PC-3 (cell line): ENCODE measurements around the gene CYB561A3. TPM values are rescaled to one million over a fixed set of nuclear protein-coding genes. Genes with fewer than 3 reads are reported as not detected.

Experiments used
- ATAC-seq: fragments of 200-7000 bp; cut with Tn5 transposase; 2 replicates; pipeline ENCODE4 v1.9.1; 2020; ENCODE audit warnings: mild to moderate bottlenecking, moderate library complexity
- BruUV-seq: library from RNA; stranded (reverse); fragments of 400-500 nt; replicated peaks from 2 replicates; lab custom pipeline; 2021; lab: Mats Ljungman, UMichigan
- CTCF ChIA-PET: fragments of 300-600 bp; sonication (Branson Sonifier 250); formaldehyde crosslinking; loops from one replicate; lab custom pipeline; 2022; ENCODE audit warnings: antibody characterized with exemption; lab: Charles Lee
- POLR2A ChIA-PET: fragments of 300-600 bp; sonication (Branson Sonifier 250); formaldehyde crosslinking; loops from one replicate; lab custom pipeline; 2022; ENCODE audit warnings: antibody characterized with exemption; ENCODE audit not compliant: unreplicated experiment; lab: Charles Lee
- DNase-seq: peaks from one replicate; pipeline ENCODE4 v3.0.0-alpha.2; 2015
- H2AFZ ChIP-seq: fragments of 300-600 bp; sonication (generic); 2 replicates; pipeline ENCODE4 v1.6.0; 2016; ENCODE audit warnings: antibody characterized with exemption, low read length
- H3F3A ChIP-seq: fragments of 300-600 bp; sonication (generic); one replicate; pipeline ENCODE4 v1.6.0; 2017; ENCODE audit warnings: antibody characterized with exemption, low read length, control low read depth, mild to moderate bottlenecking; ENCODE audit not compliant: unreplicated experiment
- H3K27ac ChIP-seq: fragments of 300-600 bp; sonication (generic); 2 replicates; pipeline ENCODE4 v1.5.1; 2016; ENCODE audit warnings: mild to moderate bottlenecking, low read length
- H3K27me3 ChIP-seq: fragments of 300-600 bp; sonication (generic); 2 replicates; pipeline ENCODE4 v1.6.1; 2016; ENCODE audit warnings: low read length, mixed read lengths
- H3K36me3 ChIP-seq: fragments of 300-600 bp; sonication (generic); 2 replicates; pipeline ENCODE4 v1.6.1; 2016; ENCODE audit warnings: low read depth, mixed run types, low read length, mixed read lengths
- H3K4me1 ChIP-seq: fragments of 300-600 bp; sonication (generic); 2 replicates; pipeline ENCODE4 v1.5.1; 2016; ENCODE audit warnings: low read length; ENCODE audit not compliant: insufficient read depth
- H3K4me2 ChIP-seq: fragments of 300-600 bp; sonication (generic); 2 replicates; pipeline ENCODE4 v1.6.0; 2016; ENCODE audit warnings: low read length
- H3K4me3 ChIP-seq: fragments of 300-600 bp; sonication (generic); 2 replicates; pipeline ENCODE4 v1.5.1; 2016; ENCODE audit warnings: mild to moderate bottlenecking, low read length, mixed read lengths
- H3K79me2 ChIP-seq: fragments of 300-600 bp; sonication (generic); 2 replicates; pipeline ENCODE4 v1.6.1; 2017; ENCODE audit warnings: low read length, mixed read lengths
- H3K9ac ChIP-seq: fragments of 300-600 bp; sonication (generic); 2 replicates; pipeline ENCODE4 v1.6.0; 2016; ENCODE audit warnings: mild to moderate bottlenecking, low read length
- H3K9me2 ChIP-seq: fragments of 300-600 bp; sonication (generic); replicated peaks from 2 replicates; pipeline ENCODE4 v1.6.1; 2016; ENCODE audit warnings: mixed run types, low read length, mixed read lengths
- H3K9me3 ChIP-seq: fragments of 300-600 bp; sonication (generic); 2 replicates; pipeline ENCODE4 v1.6.1; 2016; ENCODE audit warnings: low read length, mixed read lengths
- H4K20me1 ChIP-seq: fragments of 300-600 bp; sonication (generic); 2 replicates; pipeline ENCODE4 v1.6.1; 2016; ENCODE audit warnings: low read length, mixed read lengths
- EZH2 ChIP-seq: fragments of 300-600 bp; sonication (generic); IDR thresholded peaks from one replicate; pipeline ENCODE4 v1.6.1; 2017; ENCODE audit warnings: antibody characterized with exemption, mild to moderate bottlenecking, low read length; ENCODE audit not compliant: unreplicated experiment
- EZH2phosphoT487 ChIP-seq: fragments of 300-600 bp; sonication (generic); IDR thresholded peaks from 2 replicates; pipeline ENCODE4 v1.6.1; 2018; ENCODE audit warnings: mild to moderate bottlenecking, antibody characterized with exemption, low read length, borderline replicate concordance
- intact Hi-C: fragments of 100-400 bp; cut with micrococcal nuclease; formaldehyde crosslinking; loops from 2 replicates; pipeline ENCODE4 v1.9.0; 2023
- total RNA-seq: library from RNA; depleted of rRNA; stranded (reverse); fragments of >200 nt; gene quantifications from 2 replicates; pipeline ENCODE4 v1.2.3, GENCODE V29; 2014
- TF ChIP-seq, protein P1 (sequence below): fragments of 300-600 bp; sonication (generic); conservative IDR thresholded peaks from 2 replicates; pipeline ENCODE4 v1.5.1; 2017; ENCODE audit warnings: antibody characterized with exemption, low read depth, mild to moderate bottlenecking, low read length

CYB561A3 gene
- total RNA-seq, 1 experiment from 2014 or later = 51.2 TPM

DNA sequence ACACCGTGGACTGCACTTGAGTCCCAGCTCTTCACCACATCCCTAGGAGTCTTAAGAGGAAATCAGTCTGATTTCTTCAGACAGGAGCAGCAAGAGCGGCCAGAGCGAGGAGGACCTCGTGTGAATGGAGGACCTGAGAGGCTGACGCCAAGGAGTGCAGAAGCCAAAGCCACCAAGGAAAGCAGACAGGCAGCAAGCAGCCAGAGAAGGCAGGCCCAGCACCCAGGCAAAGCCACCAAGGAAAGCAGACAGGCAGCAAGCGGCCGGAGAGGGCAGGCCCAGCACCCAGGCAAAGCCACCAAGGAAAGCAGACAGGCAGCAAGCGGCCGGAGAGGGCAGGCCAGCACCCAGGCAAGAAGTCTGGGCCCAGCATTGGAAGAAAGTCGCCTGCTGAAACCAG is 11.8 kb downstream of the CYB561A3 start:
- no peaks in the 10 kb centered on the region for H4K20me1 ChIP-seq
- no peak for TF ChIP-seq EZH2
- no peak for TF ChIP-seq EZH2phosphoT487
- TF ChIP-seq, protein P1, sequence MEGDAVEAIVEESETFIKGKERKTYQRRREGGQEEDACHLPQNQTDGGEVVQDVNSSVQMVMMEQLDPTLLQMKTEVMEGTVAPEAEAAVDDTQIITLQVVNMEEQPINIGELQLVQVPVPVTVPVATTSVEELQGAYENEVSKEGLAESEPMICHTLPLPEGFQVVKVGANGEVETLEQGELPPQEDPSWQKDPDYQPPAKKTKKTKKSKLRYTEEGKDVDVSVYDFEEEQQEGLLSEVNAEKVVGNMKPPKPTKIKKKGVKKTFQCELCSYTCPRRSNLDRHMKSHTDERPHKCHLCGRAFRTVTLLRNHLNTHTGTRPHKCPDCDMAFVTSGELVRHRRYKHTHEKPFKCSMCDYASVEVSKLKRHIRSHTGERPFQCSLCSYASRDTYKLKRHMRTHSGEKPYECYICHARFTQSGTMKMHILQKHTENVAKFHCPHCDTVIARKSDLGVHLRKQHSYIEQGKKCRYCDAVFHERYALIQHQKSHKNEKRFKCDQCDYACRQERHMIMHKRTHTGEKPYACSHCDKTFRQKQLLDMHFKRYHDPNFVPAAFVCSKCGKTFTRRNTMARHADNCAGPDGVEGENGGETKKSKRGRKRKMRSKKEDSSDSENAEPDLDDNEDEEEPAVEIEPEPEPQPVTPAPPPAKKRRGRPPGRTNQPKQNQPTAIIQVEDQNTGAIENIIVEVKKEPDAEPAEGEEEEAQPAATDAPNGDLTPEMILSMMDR = no peak
- peaks cover 14% of the 10 kb centered on the region; the same call in 1 of the 2 replicates for H3K36me3 ChIP-seq
- H3K9me3 ChIP-seq = no peaks in the 10 kb centered on the region
- H2AFZ ChIP-seq = no peak overlapping the region
- no peaks in the 10 kb centered on the region for H3K9me2 ChIP-seq
- H3K27ac ChIP-seq = no peak overlapping the region
- no peaks in the 10 kb centered on the region for H3F3A ChIP-seq
- intact Hi-C loops = no loop called here
- H3K4me2 ChIP-seq = no peak overlapping the region
- no peaks in the 10 kb centered on the region for H3K79me2 ChIP-seq
- no peak overlapping the region for H3K4me3 ChIP-seq
- ChIA-PET CTCF (no interaction called here), POLR2A (no interaction called here)
- no peaks in the 10 kb centered on the region for H3K4me1 ChIP-seq
- H3K9ac ChIP-seq = no peak overlapping the region
- ATAC-seq (no peak), DNase-seq (no peak)
- H3K27me3 ChIP-seq = no peaks in the 10 kb centered on the region
- no TSS peak for BruUV-seq

DNA sequence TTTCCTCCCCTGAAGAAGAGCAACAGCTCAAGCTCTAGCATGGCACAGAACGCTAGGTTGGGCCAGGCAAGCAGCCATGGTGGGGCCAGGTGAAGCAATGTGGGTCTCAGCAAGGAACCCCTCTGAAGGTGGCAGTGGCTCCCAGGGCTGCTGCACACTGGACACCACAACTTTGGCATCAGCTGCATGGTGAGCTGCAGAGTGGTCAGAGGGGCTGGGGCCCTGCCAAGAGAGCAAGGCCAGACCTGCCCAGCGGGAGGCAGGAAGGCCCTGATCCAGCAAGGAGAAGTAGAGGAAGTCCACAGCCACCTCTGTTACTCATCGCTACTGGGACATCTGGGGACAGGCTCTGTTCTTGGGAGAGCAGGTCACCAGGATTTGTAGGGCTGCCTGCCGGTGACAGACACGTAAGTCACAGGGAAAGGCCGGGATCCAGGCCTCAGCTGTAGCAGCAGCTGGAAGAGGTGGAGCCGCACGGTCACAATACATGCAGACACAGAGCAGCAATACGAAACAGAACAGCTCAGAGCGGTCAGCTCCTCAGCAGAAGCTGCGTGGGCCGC is 12.4 kb downstream of the CYB561A3 start:
- Histone ChIP-seq H3K36me3 (peaks cover 14% of the 10 kb centered on the region; the same call in 1 of the 2 replicates), H4K20me1 (no peaks in the 10 kb centered on the region), H3K9ac (no peak overlapping the region), H3F3A (no peaks in the 10 kb centered on the region), H3K4me2 (no peak overlapping the region), H3K4me1 (no peaks in the 10 kb centered on the region), H3K27ac (no peak overlapping the region), H2AFZ (no peak overlapping the region), H3K27me3 (no peaks in the 10 kb centered on the region), H3K79me2 (no peaks in the 10 kb centered on the region), H3K9me2 (no peaks in the 10 kb centered on the region), H3K9me3 (no peaks in the 10 kb centered on the region), H3K4me3 (no peak overlapping the region)
- no TSS peak for BruUV-seq
- TF ChIP-seq, protein P1 = no peak
- TF ChIP-seq EZH2 (no peak), EZH2phosphoT487 (no peak)
- no peak for DNase-seq
- no peak for ATAC-seq
- ChIA-PET POLR2A (no interaction called here), CTCF (interaction anchor here (0.5 kb wide), 1 partner anchor 14 kb away, joined by 4 read pairs; no protein-coding TSS in a partner anchor)
- intact Hi-C loops = no loop called here

DNA sequence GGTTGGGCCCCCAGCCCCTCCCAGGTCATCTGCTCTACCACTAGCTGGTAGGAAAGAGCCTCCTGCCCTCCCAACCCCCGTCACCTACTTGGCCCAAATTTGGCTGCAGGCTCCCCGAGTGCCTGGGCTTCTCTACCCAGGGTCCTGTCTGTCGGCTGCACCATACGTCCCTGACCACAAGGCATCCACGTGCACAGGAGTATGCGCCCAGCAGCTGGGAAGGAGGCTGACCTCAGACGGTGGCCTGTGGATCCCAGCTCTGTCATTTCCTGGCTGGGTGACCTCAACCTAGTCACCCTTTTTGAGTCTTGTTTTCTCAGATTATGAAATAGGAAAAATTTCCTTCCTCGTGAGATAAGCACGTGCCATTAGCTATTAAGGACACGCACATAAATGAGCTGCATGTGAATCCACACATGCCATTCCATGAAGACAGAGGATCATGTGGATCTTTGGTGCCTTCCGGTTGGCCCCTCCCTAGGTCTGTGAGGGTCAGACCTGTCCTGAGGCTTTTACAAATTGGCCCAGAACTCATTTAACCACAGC is 13.7 kb downstream of the CYB561A3 start:
- no peak overlapping the region for H3K27ac ChIP-seq
- ChIA-PET POLR2A (interaction anchor here (0.5 kb wide), 1 partner anchor 63 kb away, joined by 3 read pairs; no protein-coding TSS in a partner anchor), CTCF (no interaction called here)

More for the DNA sequence above, 13.7 kb downstream of the CYB561A3 start:
- Histone ChIP-seq H3K4me1 (no peaks in the 10 kb centered on the region), H4K20me1 (no peaks in the 10 kb centered on the region), H2AFZ (no peak overlapping the region), H3K9me3 (no peaks in the 10 kb centered on the region), H3K9me2 (no peaks in the 10 kb centered on the region), H3K79me2 (no peaks in the 10 kb centered on the region), H3K27me3 (no peaks in the 10 kb centered on the region), H3K4me3 (no peak overlapping the region), H3K9ac (no peak overlapping the region), H3K36me3 (peaks cover 10% of the 10 kb centered on the region; the same call in 1 of the 2 replicates), H3K4me2 (no peak overlapping the region), H3F3A (no peaks in the 10 kb centered on the region)
- intact Hi-C loops = no loop called here
- no peak for DNase-seq
- no peak for ATAC-seq
- no TSS peak for BruUV-seq
- TF ChIP-seq EZH2phosphoT487 (no peak), EZH2 (no peak)
- TF ChIP-seq, protein P1 = no peak
